Ishikawa (cell line): ENCODE results near the gene ANGEL2.

Experiments used
- CEBPB ChIP-seq: IDR thresholded peaks from 2 replicates; pipeline ENCODE4 v1.6.1; 2012
- CREB1 ChIP-seq: IDR thresholded peaks from 2 replicates; pipeline ENCODE4 v1.6.1; 2012; ENCODE audit warnings: low read depth
- EGR1 ChIP-seq: IDR thresholded peaks from 2 replicates; pipeline ENCODE4 v1.6.1; 2012
- EP300 ChIP-seq: IDR thresholded peaks from 2 replicates; pipeline ENCODE4 v1.6.1; 2012; ENCODE audit warnings: borderline replicate concordance
- FOXM1 ChIP-seq: IDR thresholded peaks from 2 replicates; pipeline ENCODE4 v1.6.1; 2012; ENCODE audit warnings: low read depth, borderline replicate concordance
- NFIC ChIP-seq: IDR thresholded peaks from 2 replicates; pipeline ENCODE4 v1.6.1; 2012
- RAD21 ChIP-seq: IDR thresholded peaks from 2 replicates; pipeline ENCODE4 v1.6.1; 2012; ENCODE audit warnings: low read depth
- TAF1 ChIP-seq: IDR thresholded peaks from 2 replicates; pipeline ENCODE4 v1.6.1; 2012; ENCODE audit warnings: low read depth, mild to moderate bottlenecking
- TCF12 ChIP-seq: IDR thresholded peaks from 2 replicates; pipeline ENCODE4 v1.6.1; 2012; ENCODE audit warnings: low read depth
- TEAD4 ChIP-seq: IDR thresholded peaks from 2 replicates; pipeline ENCODE4 v1.6.1; 2012
- YY1 ChIP-seq: IDR thresholded peaks from 2 replicates; pipeline ENCODE4 v1.6.1; 2012; ENCODE audit warnings: low read depth
- ZBTB7A ChIP-seq: IDR thresholded peaks from 2 replicates; pipeline ENCODE4 v1.6.1; 2012; ENCODE audit warnings: low read depth
- TF ChIP-seq, protein P1 (sequence below): IDR thresholded peaks from 2 replicates; pipeline ENCODE4 v1.6.1; 2012
- TF ChIP-seq, protein P2 (sequence below): IDR thresholded peaks from 2 replicates; pipeline ENCODE4 v1.6.1; 2012; ENCODE audit warnings: low read depth, mild to moderate bottlenecking
- TF ChIP-seq, protein P3 (sequence below): IDR thresholded peaks from 2 replicates; pipeline ENCODE4 v1.6.1; 2012

ANGEL2 gene

DNA sequence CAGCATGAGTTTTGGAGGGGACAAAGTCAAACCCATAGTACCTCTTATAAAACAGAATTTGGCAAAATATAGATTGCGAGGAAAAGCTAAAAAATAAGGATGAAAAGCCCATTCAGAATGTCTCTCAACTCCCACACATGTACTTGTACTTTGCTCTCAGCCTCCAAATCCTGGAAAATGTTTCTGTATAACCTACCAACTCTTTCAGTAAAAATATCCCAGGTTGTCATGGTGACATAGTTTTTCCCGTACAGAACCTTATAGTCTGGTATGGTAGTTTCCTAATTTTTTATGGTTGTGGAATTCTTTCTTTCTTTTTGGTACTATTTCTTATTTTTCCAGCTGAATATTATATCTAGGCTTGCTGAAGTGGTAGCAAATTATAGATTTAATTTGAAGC, 19.9 kb upstream of the ANGEL2 start:
- TF ChIP-seq EGR1 (no peak), NFIC (no peak), EP300 (no peak), ZBTB7A (no peak), TEAD4 (no peak), RAD21 (no peak), TAF1 (no peak), CREB1 (no peak), FOXM1 (no peak), TCF12 (no peak), CEBPB (no peak), YY1 (no peak)
- TF ChIP-seq, protein P1, sequence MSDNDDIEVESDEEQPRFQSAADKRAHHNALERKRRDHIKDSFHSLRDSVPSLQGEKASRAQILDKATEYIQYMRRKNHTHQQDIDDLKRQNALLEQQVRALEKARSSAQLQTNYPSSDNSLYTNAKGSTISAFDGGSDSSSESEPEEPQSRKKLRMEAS: no peak
- TF ChIP-seq, protein P2, sequence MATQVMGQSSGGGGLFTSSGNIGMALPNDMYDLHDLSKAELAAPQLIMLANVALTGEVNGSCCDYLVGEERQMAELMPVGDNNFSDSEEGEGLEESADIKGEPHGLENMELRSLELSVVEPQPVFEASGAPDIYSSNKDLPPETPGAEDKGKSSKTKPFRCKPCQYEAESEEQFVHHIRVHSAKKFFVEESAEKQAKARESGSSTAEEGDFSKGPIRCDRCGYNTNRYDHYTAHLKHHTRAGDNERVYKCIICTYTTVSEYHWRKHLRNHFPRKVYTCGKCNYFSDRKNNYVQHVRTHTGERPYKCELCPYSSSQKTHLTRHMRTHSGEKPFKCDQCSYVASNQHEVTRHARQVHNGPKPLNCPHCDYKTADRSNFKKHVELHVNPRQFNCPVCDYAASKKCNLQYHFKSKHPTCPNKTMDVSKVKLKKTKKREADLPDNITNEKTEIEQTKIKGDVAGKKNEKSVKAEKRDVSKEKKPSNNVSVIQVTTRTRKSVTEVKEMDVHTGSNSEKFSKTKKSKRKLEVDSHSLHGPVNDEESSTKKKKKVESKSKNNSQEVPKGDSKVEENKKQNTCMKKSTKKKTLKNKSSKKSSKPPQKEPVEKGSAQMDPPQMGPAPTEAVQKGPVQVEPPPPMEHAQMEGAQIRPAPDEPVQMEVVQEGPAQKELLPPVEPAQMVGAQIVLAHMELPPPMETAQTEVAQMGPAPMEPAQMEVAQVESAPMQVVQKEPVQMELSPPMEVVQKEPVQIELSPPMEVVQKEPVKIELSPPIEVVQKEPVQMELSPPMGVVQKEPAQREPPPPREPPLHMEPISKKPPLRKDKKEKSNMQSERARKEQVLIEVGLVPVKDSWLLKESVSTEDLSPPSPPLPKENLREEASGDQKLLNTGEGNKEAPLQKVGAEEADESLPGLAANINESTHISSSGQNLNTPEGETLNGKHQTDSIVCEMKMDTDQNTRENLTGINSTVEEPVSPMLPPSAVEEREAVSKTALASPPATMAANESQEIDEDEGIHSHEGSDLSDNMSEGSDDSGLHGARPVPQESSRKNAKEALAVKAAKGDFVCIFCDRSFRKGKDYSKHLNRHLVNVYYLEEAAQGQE: no peak
- TF ChIP-seq, protein P3, sequence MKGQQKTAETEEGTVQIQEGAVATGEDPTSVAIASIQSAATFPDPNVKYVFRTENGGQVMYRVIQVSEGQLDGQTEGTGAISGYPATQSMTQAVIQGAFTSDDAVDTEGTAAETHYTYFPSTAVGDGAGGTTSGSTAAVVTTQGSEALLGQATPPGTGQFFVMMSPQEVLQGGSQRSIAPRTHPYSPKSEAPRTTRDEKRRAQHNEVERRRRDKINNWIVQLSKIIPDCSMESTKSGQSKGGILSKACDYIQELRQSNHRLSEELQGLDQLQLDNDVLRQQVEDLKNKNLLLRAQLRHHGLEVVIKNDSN: no peak

DNA sequence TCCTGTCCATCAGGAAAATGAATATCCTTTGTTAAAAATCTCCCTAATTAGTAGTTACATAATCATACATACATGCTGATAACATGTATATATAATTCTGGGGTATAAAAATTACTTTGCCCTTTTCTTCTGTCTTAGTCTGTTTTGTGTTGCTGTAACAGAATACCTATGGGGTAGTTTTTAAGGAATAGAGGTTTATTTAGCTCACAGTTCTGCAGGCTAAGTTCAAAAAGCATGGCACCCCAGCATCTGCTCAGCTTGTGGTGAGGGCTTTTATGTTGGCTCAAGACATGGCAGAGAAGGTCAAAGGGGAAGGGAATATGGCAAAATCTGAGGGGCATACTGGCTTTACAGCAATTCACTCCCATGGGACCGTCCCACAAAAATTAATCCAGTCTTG, 19.0 kb upstream of the ANGEL2 start:
- TF ChIP-seq TCF12: no peak
- no peak for TF ChIP-seq TEAD4
- no peak for TF ChIP-seq YY1
- no peak for TF ChIP-seq CREB1
- TF ChIP-seq, protein P3: no peak
- no peak for TF ChIP-seq CEBPB
- TF ChIP-seq RAD21: no peak
- TF ChIP-seq FOXM1: no peak
- TF ChIP-seq EP300: no peak
- TF ChIP-seq TAF1: no peak
- TF ChIP-seq, protein P1: no peak

DNA sequence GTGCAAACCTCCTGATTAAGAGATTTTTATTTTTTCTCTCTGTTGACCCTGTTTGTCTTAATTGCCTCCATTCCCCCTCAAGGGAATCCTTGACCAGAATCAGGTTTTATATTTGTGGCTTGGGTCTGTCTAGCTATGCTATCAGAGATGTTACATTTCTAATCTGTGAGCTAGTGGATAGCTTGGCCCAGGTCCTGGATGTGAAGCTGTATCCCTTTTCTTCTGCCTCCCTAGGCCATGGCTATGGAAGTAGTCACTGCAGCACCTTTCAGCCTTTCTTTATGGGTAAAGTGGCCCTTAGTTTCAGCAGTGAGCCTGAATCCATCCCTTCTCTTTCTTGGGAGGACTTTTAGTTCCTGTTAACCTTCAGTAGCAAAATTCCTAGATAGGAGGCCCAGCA, 17.0 kb upstream of the ANGEL2 start:
- TF ChIP-seq, protein P2: no peak
- TF ChIP-seq, protein P3: no peak
- no peak for TF ChIP-seq EGR1
- no peak for TF ChIP-seq EP300
- TF ChIP-seq, protein P1: no peak
- TF ChIP-seq CREB1: no peak
- no peak for TF ChIP-seq ZBTB7A
- TF ChIP-seq CEBPB: no peak
- TF ChIP-seq TAF1: no peak
- TF ChIP-seq TCF12: no peak
- no peak for TF ChIP-seq TEAD4

DNA sequence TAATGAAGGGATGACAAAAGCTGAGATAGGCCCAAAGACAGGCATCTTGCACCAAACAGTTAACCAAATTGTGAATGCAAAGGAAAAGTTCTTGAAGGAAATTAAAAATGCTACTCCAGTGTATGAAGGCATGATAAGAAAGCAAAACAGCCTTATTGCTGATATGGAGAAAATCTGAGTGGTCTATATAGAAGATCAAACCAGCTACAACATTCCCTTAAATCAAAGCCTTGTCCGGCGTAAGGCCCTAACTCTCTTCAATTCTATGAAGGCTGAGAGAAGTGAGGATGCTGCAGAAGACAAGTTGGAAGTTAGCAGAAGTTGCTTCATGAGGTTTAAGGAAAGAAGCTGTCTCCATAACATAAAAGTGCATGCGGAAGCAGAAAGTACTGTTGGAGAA, 4.3 kb upstream of the ANGEL2 start:
- no peak for TF ChIP-seq EP300
- no peak for TF ChIP-seq TEAD4
- TF ChIP-seq TCF12: no peak
- TF ChIP-seq CEBPB: no peak
- TF ChIP-seq FOXM1: no peak
- TF ChIP-seq RAD21: no peak
- TF ChIP-seq, protein P1: no peak
- TF ChIP-seq YY1: no peak
- TF ChIP-seq NFIC: no peak
- no peak for TF ChIP-seq CREB1
- TF ChIP-seq, protein P3: no peak
- no peak for TF ChIP-seq ZBTB7A
- TF ChIP-seq, protein P2: no peak
- TF ChIP-seq TAF1: no peak
- TF ChIP-seq EGR1: no peak
